T-helper 17 cell (primary cell): Measurements from ENCODE around the gene PUM2. TPM values are rescaled to one million over a fixed set of nuclear protein-coding genes. Genes with fewer than 3 reads are reported as not detected.

Experiments used
- total RNA-seq, 4 donors: library from RNA in 2 of 4; stranded (reverse) in 2 of 4; gene quantifications; one replicate each; pipeline ENCODE4 v1.2.3 and lab custom pipeline; 2022 to 2026

Gene PUM2
- total RNA-seq, 2 donors from 2014 or later: 114 TPM

Other genes with a start within 250 kb of the PUM2 start
- gene SDC1, start 125.7 kb downstream of the PUM2 start, total RNA-seq: not detected
- 10 to 100 TPM; 59.8 to 62.9 TPM for gene RHOB, start 96.2 kb upstream of the PUM2 start, total RNA-seq